Ishikawa (cell line): ENCODE data around the gene RBM20.

Source experiments
- CEBPB ChIP-seq: IDR thresholded peaks from 2 replicates; pipeline ENCODE4 v1.6.1; 2012
- CREB1 ChIP-seq: IDR thresholded peaks from 2 replicates; pipeline ENCODE4 v1.6.1; 2012; ENCODE audit warnings: low read depth
- EGR1 ChIP-seq: IDR thresholded peaks from 2 replicates; pipeline ENCODE4 v1.6.1; 2012
- EP300 ChIP-seq: IDR thresholded peaks from 2 replicates; pipeline ENCODE4 v1.6.1; 2012; ENCODE audit warnings: borderline replicate concordance
- FOXM1 ChIP-seq: IDR thresholded peaks from 2 replicates; pipeline ENCODE4 v1.6.1; 2012; ENCODE audit warnings: low read depth, borderline replicate concordance
- MAX ChIP-seq: IDR thresholded peaks from 2 replicates; pipeline ENCODE4 v1.6.1; 2012
- RAD21 ChIP-seq: IDR thresholded peaks from 2 replicates; pipeline ENCODE4 v1.6.1; 2012; ENCODE audit warnings: low read depth
- TAF1 ChIP-seq: IDR thresholded peaks from 2 replicates; pipeline ENCODE4 v1.6.1; 2012; ENCODE audit warnings: low read depth, mild to moderate bottlenecking
- TCF12 ChIP-seq: IDR thresholded peaks from 2 replicates; pipeline ENCODE4 v1.6.1; 2012; ENCODE audit warnings: low read depth
- TEAD4 ChIP-seq: IDR thresholded peaks from 2 replicates; pipeline ENCODE4 v1.6.1; 2012
- ZBTB7A ChIP-seq: IDR thresholded peaks from 2 replicates; pipeline ENCODE4 v1.6.1; 2012; ENCODE audit warnings: low read depth
- TF ChIP-seq, protein P1 (sequence below): IDR thresholded peaks from 2 replicates; pipeline ENCODE4 v1.6.1; 2012; ENCODE audit warnings: low read depth, mild to moderate bottlenecking
- TF ChIP-seq, protein P2 (sequence below): IDR thresholded peaks from 2 replicates; pipeline ENCODE4 v1.6.1; 2012

DNA sequence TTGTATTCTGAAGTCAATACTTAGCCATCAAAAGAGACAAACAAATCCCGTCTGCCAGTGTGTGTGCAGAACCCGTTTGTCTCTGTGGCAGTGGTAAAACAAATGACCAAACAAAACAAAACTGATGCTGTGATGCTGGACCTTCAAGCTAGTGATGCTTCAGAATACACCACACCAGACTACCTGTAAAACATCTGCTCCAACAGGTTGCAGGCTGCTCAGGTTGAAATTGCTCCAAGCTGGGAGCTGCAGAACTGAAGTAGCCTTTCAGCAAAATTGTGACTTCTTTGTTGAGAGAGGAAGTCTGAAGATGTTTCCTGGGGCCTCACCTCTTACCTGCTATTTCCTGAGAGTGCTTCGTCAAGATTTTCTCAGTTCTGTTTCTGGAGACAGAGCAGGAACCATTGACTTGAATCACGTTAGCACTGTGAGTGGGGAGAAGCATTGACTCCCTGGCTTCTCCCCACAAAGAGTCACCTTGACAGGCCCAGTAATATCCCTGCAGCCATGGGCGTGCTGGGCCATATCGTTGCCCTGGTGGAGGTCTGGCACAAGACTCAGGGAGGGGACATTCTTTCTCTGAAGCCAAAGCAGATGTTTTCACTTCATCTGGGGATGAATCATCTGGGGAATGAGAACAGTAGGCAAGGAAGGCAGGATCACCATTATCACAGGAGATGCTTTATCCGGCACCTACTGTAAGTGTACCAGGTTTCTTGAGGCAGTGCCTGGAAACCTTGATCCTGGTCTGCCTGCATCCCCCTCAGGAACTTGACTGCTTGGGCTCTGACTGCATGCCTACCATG is 80.2 kb downstream of the RBM20 start:
- TF ChIP-seq TCF12, result no peak
- no peak for TF ChIP-seq EP300
- no peak for TF ChIP-seq RAD21
- no peak for TF ChIP-seq EGR1
- TF ChIP-seq, protein P1, sequence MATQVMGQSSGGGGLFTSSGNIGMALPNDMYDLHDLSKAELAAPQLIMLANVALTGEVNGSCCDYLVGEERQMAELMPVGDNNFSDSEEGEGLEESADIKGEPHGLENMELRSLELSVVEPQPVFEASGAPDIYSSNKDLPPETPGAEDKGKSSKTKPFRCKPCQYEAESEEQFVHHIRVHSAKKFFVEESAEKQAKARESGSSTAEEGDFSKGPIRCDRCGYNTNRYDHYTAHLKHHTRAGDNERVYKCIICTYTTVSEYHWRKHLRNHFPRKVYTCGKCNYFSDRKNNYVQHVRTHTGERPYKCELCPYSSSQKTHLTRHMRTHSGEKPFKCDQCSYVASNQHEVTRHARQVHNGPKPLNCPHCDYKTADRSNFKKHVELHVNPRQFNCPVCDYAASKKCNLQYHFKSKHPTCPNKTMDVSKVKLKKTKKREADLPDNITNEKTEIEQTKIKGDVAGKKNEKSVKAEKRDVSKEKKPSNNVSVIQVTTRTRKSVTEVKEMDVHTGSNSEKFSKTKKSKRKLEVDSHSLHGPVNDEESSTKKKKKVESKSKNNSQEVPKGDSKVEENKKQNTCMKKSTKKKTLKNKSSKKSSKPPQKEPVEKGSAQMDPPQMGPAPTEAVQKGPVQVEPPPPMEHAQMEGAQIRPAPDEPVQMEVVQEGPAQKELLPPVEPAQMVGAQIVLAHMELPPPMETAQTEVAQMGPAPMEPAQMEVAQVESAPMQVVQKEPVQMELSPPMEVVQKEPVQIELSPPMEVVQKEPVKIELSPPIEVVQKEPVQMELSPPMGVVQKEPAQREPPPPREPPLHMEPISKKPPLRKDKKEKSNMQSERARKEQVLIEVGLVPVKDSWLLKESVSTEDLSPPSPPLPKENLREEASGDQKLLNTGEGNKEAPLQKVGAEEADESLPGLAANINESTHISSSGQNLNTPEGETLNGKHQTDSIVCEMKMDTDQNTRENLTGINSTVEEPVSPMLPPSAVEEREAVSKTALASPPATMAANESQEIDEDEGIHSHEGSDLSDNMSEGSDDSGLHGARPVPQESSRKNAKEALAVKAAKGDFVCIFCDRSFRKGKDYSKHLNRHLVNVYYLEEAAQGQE, result no peak
- no peak for TF ChIP-seq MAX
- TF ChIP-seq TEAD4, result no peak
- TF ChIP-seq ZBTB7A, result no peak
- TF ChIP-seq CREB1, result no peak
- TF ChIP-seq CEBPB, result no peak
- no peak for TF ChIP-seq TAF1
- TF ChIP-seq FOXM1, result no peak
- TF ChIP-seq, protein P2, sequence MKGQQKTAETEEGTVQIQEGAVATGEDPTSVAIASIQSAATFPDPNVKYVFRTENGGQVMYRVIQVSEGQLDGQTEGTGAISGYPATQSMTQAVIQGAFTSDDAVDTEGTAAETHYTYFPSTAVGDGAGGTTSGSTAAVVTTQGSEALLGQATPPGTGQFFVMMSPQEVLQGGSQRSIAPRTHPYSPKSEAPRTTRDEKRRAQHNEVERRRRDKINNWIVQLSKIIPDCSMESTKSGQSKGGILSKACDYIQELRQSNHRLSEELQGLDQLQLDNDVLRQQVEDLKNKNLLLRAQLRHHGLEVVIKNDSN, result no peak
